IMR-90 (cell line): ENCODE data around the gene NUP88. TPM values are rescaled to one million over a fixed set of nuclear protein-coding genes. Genes with fewer than 3 reads are reported as not detected.
"Not testable (repeated sequence)": the region's sequence is repeated elsewhere in the genome, so short reads cannot be mapped to it uniquely, and the experiment has no call there.

Experiments used
- ATAC-seq: fragments of 200-7000 bp; cut with Tn5 transposase; 2 replicates; pipeline ENCODE4 v1.9.1; 2020; ENCODE audit warnings: low read depth, mild to moderate bottlenecking, moderate library complexity
- BruUV-seq: library from RNA; stranded (reverse); fragments of 400-500 nt; replicated peaks from 2 replicates; lab custom pipeline; 2021; lab: Mats Ljungman, UMichigan
- CTCF ChIA-PET: fragments of 300-600 bp; formaldehyde crosslinking; extraction: SDS; loops from one replicate; lab custom pipeline; 2021; ENCODE audit warnings: antibody characterized with exemption; lab: Yijun Ruan, JAX
- POLR2A ChIA-PET: fragments of 300-600 bp; sonication (Branson Sonifier 250); formaldehyde crosslinking; loops from one replicate; lab custom pipeline; 2022; ENCODE audit warnings: antibody characterized with exemption; ENCODE audit not compliant: unreplicated experiment; lab: Charles Lee
- DNase-seq: peaks from one replicate; pipeline ENCODE4 v3.0.0; 2013
- H2AFZ ChIP-seq: replicated peaks from 2 replicates; pipeline ENCODE3; 2013; ENCODE audit warnings: low read length, mild to moderate bottlenecking; ENCODE audit not compliant: poor library complexity
- H2AK5ac ChIP-seq: 2 replicates; pipeline ENCODE4 v1.6.1; 2013; ENCODE audit warnings: low read depth, low read length, inconsistent platforms
- H2AK9ac ChIP-seq: replicated peaks from 2 replicates; pipeline ENCODE3; 2013; ENCODE audit warnings: mild to moderate bottlenecking, low read depth, low read length, moderate library complexity; ENCODE audit not compliant: poor library complexity
- H2BK120ac ChIP-seq: 2 replicates; pipeline ENCODE4 v1.6.1; 2013; ENCODE audit warnings: low read depth, low read length, inconsistent platforms
- H2BK15ac ChIP-seq: 3 replicates; pipeline ENCODE4 v1.6.1; 2013; ENCODE audit warnings: low read depth, low read length, inconsistent platforms
- H2BK20ac ChIP-seq: 2 replicates; pipeline ENCODE4 v1.6.1; 2013; ENCODE audit warnings: low read depth, mild to moderate bottlenecking, inconsistent platforms, low read length, moderate library complexity
- H2BK5ac ChIP-seq: 2 replicates; pipeline ENCODE4 v1.6.1; 2013; ENCODE audit warnings: mild to moderate bottlenecking, low read depth, low read length, inconsistent platforms; ENCODE audit not compliant: poor library complexity, severe bottlenecking
- H3K14ac ChIP-seq: replicated peaks from 2 replicates; pipeline ENCODE4 v1.6.1; 2013; ENCODE audit warnings: low read depth, low read length, inconsistent platforms
- H3K18ac ChIP-seq: 2 replicates; pipeline ENCODE4 v1.6.1; 2013; ENCODE audit warnings: low read depth, low read length, control low read depth
- H3K23ac ChIP-seq: 2 replicates; pipeline ENCODE4 v1.6.1; 2013; ENCODE audit warnings: low read depth, low read length, inconsistent platforms
- H3K27ac ChIP-seq: 2 replicates; pipeline ENCODE4 v1.5.1; 2013; ENCODE audit warnings: mild to moderate bottlenecking, control low read depth, low read length; ENCODE audit not compliant: insufficient read depth
- H3K27me3 ChIP-seq: 2 replicates; pipeline ENCODE4 v1.6.1; 2013; ENCODE audit warnings: low read length; ENCODE audit not compliant: control insufficient read depth, insufficient read depth
- H3K36me3 ChIP-seq: 2 replicates; pipeline ENCODE4 v1.6.1; 2013; ENCODE audit warnings: low read length, mixed read lengths; ENCODE audit not compliant: control insufficient read depth, insufficient read depth
- H3K4ac ChIP-seq: 2 replicates; pipeline ENCODE4 v1.6.1; 2013; ENCODE audit warnings: low read depth, low read length, inconsistent platforms
- H3K4me1 ChIP-seq: 2 replicates; pipeline ENCODE4 v1.6.1; 2013; ENCODE audit warnings: low read length, mixed read lengths; ENCODE audit not compliant: control insufficient read depth, insufficient read depth
- H3K4me2 ChIP-seq: 2 replicates; pipeline ENCODE4 v1.6.1; 2013; ENCODE audit warnings: low read depth, mild to moderate bottlenecking, control low read depth, low read length, moderate library complexity
- H3K4me3 ChIP-seq: 2 replicates; pipeline ENCODE4 v1.5.1; 2013; ENCODE audit warnings: low read depth, mild to moderate bottlenecking, control low read depth, low read length, moderate library complexity; ENCODE audit not compliant: insufficient read depth
- H3K56ac ChIP-seq: 2 replicates; pipeline ENCODE4 v1.6.1; 2013; ENCODE audit warnings: low read length, inconsistent platforms; ENCODE audit not compliant: insufficient read depth; ENCODE audit errors: extremely low read depth
- H3K79me1 ChIP-seq, 2 experiments: 2 replicates each; pipeline ENCODE4 v1.6.1; 2013; ENCODE audit warnings: low read length in 2 of 2, inconsistent platforms in 1 of 2, low read depth in 1 of 2
- H3K9ac ChIP-seq: 2 replicates; pipeline ENCODE4 v1.6.1; 2013; ENCODE audit warnings: low read depth, low read length, control low read depth
- H3K9me1 ChIP-seq: 2 replicates; pipeline ENCODE4 v1.6.1; 2013; ENCODE audit warnings: low read length, inconsistent platforms; ENCODE audit not compliant: insufficient read depth
- H3K9me3 ChIP-seq: 2 replicates; pipeline ENCODE4 v1.6.1; 2013; ENCODE audit warnings: low read length; ENCODE audit not compliant: control insufficient read depth, insufficient read depth
- H4K20me1 ChIP-seq: 2 replicates; pipeline ENCODE4 v1.6.1; 2013; ENCODE audit warnings: low read length, inconsistent platforms; ENCODE audit not compliant: insufficient read depth
- H4K5ac ChIP-seq: 2 replicates; pipeline ENCODE4 v1.6.1; 2013; ENCODE audit warnings: mild to moderate bottlenecking, low read depth, low read length, control low read depth
- H4K8ac ChIP-seq, 2 experiments: 2 replicates each; pipeline ENCODE4 v1.6.1; 2013; ENCODE audit warnings: low read depth in 2 of 2, low read length in 2 of 2, control low read depth in 1 of 2, inconsistent platforms in 1 of 2
- H4K91ac ChIP-seq: 2 replicates; pipeline ENCODE4 v1.6.1; 2013; ENCODE audit warnings: low read depth, low read length, inconsistent platforms; ENCODE audit not compliant: insufficient read depth
- WGBS, 2 experiments: methylation state at CpG; one replicate each; pipeline versions ENCODE4 v1.1.5 to v1.1.7; 2013; ENCODE audit warnings: missing lambda C conversion rate in 2 of 2; ENCODE audit not compliant: insufficient read length in 1 of 2; ENCODE audit errors: extremely low coverage in 2 of 2; 5-methylcytosine and 5-hydroxymethylcytosine counted together
- dilution Hi-C: fragments of 300-500 bp; cut with HindIII; formaldehyde crosslinking; loops from one replicate; pipeline ENCODE4 v1.14.3; 2018; ENCODE audit warnings: low sequenced_read_pairs; ENCODE audit not compliant: unreplicated experiment
- in situ Hi-C: fragments of 300-500 bp; cut with MboI; formaldehyde crosslinking; loops from 3 replicates; pipeline ENCODE4 v1.14.3; 2019; ENCODE audit warnings: low sequenced_read_pairs, inconsistent platforms, mixed read lengths
- intact Hi-C: fragments of 100-400 bp; cut with micrococcal nuclease; formaldehyde crosslinking; loops from 2 replicates; pipeline ENCODE4 v1.10.0; 2022
- polyA plus RNA-seq, 3 experiments: library from polyadenylated mRNA; depleted of rRNA; stranded (reverse); fragments of >200 nt; gene quantifications; 2 replicates each; pipeline ENCODE4 v1.2.3, GENCODE V29; 2012; ENCODE audit warnings: low replicate concordance in 1 of 3
- total RNA-seq: library from RNA; depleted of rRNA; stranded (reverse); fragments of >200 nt; gene quantifications from 2 replicates; pipeline ENCODE4 v1.2.3, GENCODE V29; 2012

The NUP88 gene
- total and polyA plus RNA-seq, 2 of the 4 experiments (the other 2 are of a cell fraction) = 57.0 to 83.7 TPM

- H3K27me3 ChIP-seq, H2AK9ac ChIP-seq, H3K4ac ChIP-seq, ATAC-seq, H3K9ac ChIP-seq, DNase-seq, H3K4me2 ChIP-seq, H3K14ac ChIP-seq, H4K8ac ChIP-seq, H3K4me1 ChIP-seq, H2AFZ ChIP-seq, H3K18ac ChIP-seq, H3K9me1 ChIP-seq, H3K23ac ChIP-seq, H4K5ac ChIP-seq, BruUV-seq, in situ Hi-C loops, H3K9me3 ChIP-seq, H3K4me3 ChIP-seq, dilution Hi-C loops, H2BK5ac ChIP-seq, H4K91ac ChIP-seq, H2AK5ac ChIP-seq, H2BK20ac ChIP-seq, intact Hi-C loops, H3K56ac ChIP-seq, H3K27ac ChIP-seq, H2BK15ac ChIP-seq, H2BK120ac ChIP-seq: not testable (repeated sequence)
- H4K20me1 ChIP-seq = peaks cover 11% of the 10 kb centered on the region
- peaks cover 43% of the 10 kb centered on the region for H3K36me3 ChIP-seq
- peaks cover 29 to 68% of the 10 kb centered on the region in 2 experiments for H3K79me1 ChIP-seq
- CTCF ChIA-PET = interaction anchor here (0.6 kb wide), 1 partner anchor 19 kb away, joined by 4 read pairs; no protein-coding TSS in a partner anchor
- WGBS, 2 experiments = 100% methylated on average over 2 of the region's 12 CpGs; no CpG with 5 or more reads in 1 of the 2 experiments
- POLR2A ChIA-PET = interaction anchor here (0.6 kb wide), 1 partner anchor 1123 kb away, joined by 3 read pairs; no protein-coding TSS in a partner anchor
Measured at GRCh38 chr17:5435781-5436315, 16.4 kb upstream of the NUP88 start.
